GM12878 (cell line): ENCODE data around the gene DNAJA2.

Experiments used
- CHD1 ChIP-seq: IDR thresholded peaks from 2 replicates; pipeline ENCODE4 v1.6.1; 2012; ENCODE audit warnings: low read depth, low read length, improper control_type of control experiment
- CREM ChIP-seq: IDR thresholded peaks from 2 replicates; pipeline ENCODE4 v1.6.1; 2014; ENCODE audit warnings: antibody characterized with exemption, low read depth
- EZH2 ChIP-seq: IDR thresholded peaks from 2 replicates; pipeline ENCODE4 v1.6.1; 2012; ENCODE audit warnings: low read depth, mild to moderate bottlenecking, control low read depth, inconsistent platforms, low read length, borderline replicate concordance; ENCODE audit not compliant: control insufficient read depth
- FOXM1 ChIP-seq: IDR thresholded peaks from 2 replicates; pipeline ENCODE4 v1.6.1; 2012; ENCODE audit warnings: low read depth, mild to moderate bottlenecking, inconsistent platforms, low read length, moderate library complexity
- GABPA ChIP-seq: IDR thresholded peaks from 2 replicates; pipeline ENCODE4 v1.6.1; 2014; ENCODE audit warnings: antibody characterized with exemption, low read depth, mild to moderate bottlenecking, inconsistent platforms
- IKZF2 ChIP-seq, 2 experiments: fragments of 450-650 bp; IDR thresholded peaks; 2 replicates each; pipeline ENCODE4 v1.6.1; 2017; ENCODE audit warnings: mild to moderate bottlenecking in 2 of 2, moderate library complexity in 2 of 2
- JUND ChIP-seq: IDR thresholded peaks from 2 replicates; pipeline ENCODE4 v1.6.1; 2012; ENCODE audit warnings: low read depth, mild to moderate bottlenecking, low read length, improper control_type of control experiment, moderate library complexity

DNA sequence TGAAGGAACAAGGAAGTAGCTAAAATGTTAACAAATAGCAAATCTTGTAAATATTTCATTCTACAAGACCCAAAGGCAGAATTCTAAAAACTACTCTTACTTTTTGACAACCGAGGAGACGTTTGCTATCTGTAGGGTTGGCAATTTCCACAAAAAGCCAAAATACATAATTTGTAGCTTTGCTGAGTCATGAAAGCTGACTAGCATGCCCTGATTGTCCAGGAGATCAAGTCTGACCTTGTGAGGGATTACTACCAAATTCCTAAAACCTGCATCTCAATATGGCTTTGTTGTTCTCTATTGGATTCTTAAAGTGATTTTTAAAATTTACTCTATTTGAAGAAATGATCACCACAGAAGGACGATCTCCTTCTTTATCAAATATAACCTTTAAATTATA, 10.8 kb downstream of the DNAJA2 start:
- no peak for TF ChIP-seq CREM
- TF ChIP-seq CHD1 = no peak
- no peak for TF ChIP-seq FOXM1
- no peak for TF ChIP-seq GABPA
- no peak for TF ChIP-seq EZH2
- no peak for TF ChIP-seq IKZF2 (IDR thresholded peaks at IDR 0.05)
- TF ChIP-seq JUND = no peak
